GM21576 (cell line): ENCODE measurements around the gene LMBR1.
"Not testable (repeated sequence)": the region's sequence is repeated elsewhere in the genome, so short reads cannot be mapped to it uniquely, and the experiment has no call there.

ENCODE experiments used
- ATAC-seq: cut with Tn5 transposase; IDR thresholded peaks from one replicate; pipeline ENCODE4 v1.9.1; 2021; ENCODE audit warnings: mild to moderate bottlenecking, moderate library complexity; ENCODE audit not compliant: unreplicated experiment

LMBR1 gene

DNA sequence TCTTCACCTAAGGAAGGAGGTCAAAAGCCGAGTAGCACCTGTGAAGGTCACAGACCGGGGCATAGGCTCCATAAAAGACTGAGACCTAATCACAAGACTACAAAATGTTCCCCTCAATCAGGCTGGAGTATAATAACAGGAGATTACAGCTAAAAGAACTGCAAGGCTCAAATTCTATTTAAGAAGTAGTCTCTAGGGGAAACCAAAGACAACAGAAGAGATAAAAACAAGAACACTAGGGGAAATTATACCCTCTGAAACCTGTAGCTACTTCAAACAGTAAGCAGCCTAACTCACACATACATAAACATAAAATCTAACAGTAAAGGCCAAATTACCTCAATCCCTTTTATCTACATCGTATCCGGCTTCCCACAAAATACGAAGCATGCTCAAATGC lies 38.3 kb downstream of the LMBR1 start:
- ATAC-seq, result no peak

DNA sequence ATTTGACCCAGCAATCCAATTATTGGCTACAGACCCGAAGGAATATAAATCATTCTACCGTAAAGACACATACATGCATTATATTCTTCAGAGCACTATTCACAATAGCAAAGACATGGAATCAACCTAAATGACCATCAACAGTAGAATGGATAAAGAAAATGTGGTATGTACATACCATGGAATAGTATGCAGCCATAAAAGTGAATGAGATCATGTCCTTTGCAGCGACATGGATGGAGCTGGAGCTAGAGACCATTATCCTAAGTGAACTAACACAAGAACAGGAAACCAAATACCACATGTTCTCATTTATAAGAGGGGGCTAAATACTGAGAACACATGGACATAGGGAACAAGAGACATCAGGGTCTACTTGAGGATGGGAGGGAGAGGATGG lies 44.0 kb downstream of the LMBR1 start:
- no peak for ATAC-seq

DNA sequence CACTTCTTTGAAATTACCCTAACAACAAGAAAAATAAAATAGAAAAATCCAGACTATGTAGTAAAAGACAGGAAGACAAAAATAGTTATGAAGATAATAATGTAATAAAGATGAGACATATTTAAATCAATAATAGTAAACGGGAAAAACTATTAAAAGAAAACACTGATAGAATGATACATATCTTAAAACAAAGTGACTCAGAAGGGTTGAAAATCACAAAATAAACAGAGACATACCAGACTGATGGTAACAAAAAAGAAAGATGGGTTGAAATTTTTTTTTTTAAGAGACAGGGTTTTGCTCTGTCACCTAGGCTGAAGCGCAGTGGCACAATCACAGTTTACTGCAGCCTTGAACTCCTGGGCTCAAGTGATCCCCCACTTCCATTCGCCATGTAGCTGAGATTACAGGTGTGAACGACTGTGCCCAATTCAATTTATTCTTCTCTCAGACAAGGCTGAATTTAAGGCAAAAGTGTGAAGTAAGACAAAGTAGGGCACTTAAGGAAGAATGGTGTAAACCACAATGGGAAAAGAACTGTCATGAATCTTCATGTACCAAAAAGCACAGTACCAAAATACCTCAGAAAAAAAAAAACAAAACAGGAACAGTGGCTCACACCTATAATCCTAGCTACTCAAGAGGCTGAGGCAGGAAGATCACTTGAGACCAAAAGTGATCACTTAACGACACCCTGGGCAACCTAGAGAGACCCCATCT lies 47.4 kb downstream of the LMBR1 start:
- ATAC-seq, result no peak

GRCh38 chr7:156843582-156843981 lies 49.4 kb downstream of the LMBR1 start:
- ATAC-seq, result not testable (repeated sequence)

DNA sequence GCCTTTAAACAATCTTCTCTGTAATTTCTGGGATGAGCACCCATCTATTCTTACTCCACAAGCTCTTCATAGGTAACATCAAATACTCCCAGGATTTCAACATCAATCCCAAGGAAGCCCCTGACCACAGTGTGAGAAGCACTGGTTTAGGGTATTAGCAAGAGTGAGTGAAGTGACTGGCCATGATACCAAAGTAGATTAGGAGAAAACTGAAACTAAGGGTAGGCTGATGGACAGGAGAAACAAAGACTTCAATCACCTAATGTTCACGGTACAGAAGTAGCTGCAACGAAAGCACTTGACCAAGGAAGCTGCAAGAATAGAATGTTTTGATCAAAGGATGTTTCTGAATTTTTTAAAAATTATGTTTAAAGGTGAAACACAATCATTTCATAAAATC lies 49.8 kb downstream of the LMBR1 start:
- no peak for ATAC-seq

- ATAC-seq, result no peak
These were observed 50.2 kb downstream of the LMBR1 start for GRCh38 chr7:156842740-156843140.

GRCh38 chr7:156842317-156842716 lies 50.7 kb downstream of the LMBR1 start:
- no peak for ATAC-seq

DNA sequence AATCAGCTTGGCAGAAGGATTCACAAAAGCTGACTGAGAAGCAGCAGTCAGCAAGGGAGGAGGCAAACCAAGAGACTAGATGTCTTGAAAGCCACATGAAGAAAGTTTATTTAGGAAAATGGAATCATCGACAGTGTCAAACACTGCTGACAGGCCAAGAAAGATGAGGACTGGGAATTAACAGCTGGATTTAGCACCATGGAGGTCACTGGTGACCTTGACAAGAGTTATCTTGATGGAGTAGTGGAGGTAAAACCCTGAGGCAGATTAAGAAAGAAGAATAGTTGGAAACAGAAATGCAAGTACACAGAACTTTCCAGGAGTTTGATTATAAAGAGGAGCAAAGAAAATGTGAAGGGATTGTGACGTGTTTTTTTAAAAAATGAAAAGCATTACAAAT lies 51.5 kb downstream of the LMBR1 start:
- ATAC-seq, result no peak

DNA sequence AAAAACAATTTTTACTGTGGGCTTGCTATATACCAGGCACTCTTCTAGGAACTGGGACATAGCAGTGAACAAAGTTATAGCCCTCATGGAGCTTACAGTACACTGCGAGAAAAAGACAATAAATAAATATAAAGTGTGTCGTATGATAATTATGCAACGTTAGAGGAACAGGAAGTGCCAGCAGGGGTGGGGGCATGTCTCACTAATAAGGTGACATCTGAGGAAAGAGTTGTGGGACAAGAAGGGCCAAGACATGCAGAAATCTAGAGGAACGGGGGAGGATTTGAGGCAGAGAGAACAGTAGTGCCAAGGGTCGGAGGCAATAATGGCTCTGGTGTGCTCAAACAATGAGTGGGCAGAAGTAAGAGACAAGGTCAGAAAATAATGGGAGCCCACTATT lies 52.8 kb downstream of the LMBR1 start:
- ATAC-seq, result no peak

- no peak for ATAC-seq
These were observed 56.5 kb downstream of the LMBR1 start for GRCh38 chr7:156836443-156836842.

- no peak for ATAC-seq
These were observed 58.5 kb downstream of the LMBR1 start for GRCh38 chr7:156834462-156834861.

GRCh38 chr7:156833312-156833711 lies 59.7 kb downstream of the LMBR1 start:
- no peak for ATAC-seq

DNA sequence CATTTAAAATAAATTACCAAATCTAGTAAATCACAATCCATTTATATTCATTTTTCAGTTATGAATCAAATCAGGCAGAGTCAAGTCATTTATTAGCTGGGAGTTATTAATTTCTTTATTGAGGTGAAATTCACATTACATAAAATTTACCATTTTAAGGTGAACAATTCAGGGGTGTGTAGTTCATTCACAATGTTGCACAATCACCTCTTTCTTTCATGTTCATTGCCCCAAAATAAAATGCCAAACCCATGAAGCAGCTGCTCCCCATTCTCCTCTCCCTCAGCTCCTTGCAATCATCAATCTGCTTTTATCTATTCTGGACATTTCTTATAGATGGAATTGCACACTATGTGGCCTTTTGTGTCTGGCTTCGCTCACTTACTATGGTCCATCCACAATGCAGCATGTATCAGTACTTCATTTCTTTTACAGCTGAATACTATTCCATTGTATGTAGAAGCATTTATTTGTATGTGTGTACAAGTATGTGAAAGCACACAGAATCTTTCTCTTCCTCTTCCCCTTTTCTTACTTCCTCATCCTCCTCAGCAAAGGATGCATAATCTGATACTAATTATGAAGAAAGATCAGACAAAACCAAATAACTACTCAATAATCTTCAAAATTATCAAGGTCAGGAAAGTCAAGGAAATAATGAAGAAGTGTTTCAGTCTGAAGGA lies 60.6 kb downstream of the LMBR1 start:
- no peak for ATAC-seq

DNA sequence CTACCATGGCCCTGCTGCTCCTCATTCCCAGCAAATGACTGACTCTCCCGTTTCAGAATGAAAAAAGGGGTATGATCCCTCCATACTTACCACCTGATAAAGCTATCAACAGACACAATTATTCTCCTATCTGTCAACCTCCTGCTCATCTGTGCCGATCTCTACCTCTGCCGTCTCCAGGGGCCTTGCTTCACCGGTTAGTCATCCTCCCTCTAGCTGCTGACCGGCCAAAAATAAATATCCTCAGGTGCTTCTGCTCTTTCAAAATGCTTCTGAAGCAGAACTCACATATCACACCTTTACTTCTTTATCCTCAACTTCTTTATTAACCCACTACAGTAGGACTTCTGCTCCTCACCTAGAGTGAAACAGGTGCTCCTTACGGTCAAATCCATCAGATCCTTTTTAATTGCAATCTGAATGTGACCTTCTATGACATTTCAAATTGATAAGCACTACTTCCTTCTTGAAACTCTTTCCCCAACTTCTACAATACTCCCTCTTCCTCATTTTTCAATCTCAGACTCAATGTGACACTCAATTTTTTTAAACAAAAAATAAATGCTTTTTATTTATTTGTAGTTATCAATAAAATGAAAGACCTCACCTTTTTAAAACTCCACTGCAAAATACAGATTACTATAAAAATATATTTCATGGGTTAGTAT lies 63.2 kb downstream of the LMBR1 start:
- ATAC-seq, result no peak

GRCh38 chr7:156827587-156828203 lies 65.3 kb downstream of the LMBR1 start:
- ATAC-seq, result no peak

DNA sequence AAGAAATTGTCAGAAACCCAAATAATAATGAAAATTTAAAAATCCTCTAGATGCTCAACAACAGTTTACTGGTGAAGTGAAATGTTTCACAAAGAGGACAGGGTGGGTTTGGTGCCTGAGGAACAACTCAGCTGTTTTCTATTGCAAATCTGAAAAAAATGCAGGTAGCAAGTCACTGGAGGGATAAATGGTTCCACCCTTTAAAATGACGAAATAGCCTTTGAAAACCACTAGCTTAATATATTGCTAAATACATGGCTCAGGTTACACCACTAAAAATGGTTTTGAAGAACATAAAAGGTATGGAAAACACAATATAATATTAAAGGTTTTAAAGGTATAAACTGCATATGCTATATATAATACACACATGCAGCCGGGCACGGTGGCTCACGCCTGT lies 69.5 kb downstream of the LMBR1 start:
- ATAC-seq, result no peak

DNA sequence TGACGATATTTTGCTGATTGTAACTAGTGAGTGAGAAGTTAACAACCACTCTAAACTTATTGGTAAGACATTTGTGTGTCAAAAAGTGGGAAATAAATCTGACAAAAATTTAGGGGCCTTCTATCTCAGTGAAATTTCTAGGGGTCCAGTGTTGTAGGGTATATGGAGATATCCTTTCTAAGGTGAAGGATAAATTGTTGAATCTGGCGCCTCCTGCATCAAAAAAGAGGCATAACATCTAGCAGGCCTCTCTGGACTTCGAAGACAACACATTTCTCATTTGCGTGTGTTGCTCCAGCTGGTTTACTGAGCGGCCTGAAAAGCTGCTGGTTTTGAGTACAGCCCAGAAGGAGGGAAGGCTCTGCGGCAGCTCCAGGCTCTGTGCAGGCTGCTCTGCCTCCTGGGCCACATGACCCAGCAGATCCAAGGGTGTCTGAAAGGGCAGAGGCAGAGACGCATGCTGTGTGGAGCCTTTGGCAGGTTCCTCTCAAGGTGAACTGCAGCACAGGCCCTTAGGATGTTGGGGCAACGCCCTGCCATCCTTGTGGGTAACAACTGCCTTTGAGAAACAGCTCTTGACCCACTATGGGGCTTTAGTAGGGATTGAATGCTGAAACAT lies 72.4 kb downstream of the LMBR1 start:
- ATAC-seq, result no peak

- ATAC-seq, result no peak
These were observed 73.2 kb downstream of the LMBR1 start for GRCh38 chr7:156819733-156820295.

DNA sequence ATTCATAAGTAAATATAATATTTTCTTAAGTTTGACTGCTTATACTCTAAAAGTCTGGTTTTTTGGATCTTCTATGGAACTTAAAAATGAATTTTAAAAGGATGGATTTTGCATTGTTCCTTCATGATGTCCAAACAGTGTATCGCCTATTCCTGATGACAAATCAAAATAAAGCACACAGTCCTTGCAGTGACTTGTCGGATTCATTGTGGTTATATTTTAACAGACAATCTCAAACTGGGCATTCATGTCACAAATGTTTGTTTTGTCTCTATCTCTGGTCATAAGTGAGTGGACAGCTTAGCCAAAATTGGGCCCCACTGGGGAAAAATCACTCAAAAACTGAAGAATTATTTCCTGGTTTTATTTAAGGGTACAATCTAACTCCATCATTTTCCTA lies 74.8 kb downstream of the LMBR1 start:
- ATAC-seq, result no peak

GRCh38 chr7:156816943-156817572 lies 75.9 kb downstream of the LMBR1 start:
- ATAC-seq, result no peak
